ENCODE results near the gene COL27A1. TPM values are rescaled to one million over a fixed set of nuclear protein-coding genes. Genes with fewer than 3 reads are reported as not detected.

The COL27A1 gene
- total RNA-seq, 3 donors from 2014 or later: 3.1 to 13.6 (median 4.0) TPM

- H3K36me3 ChIP-seq (ENCODE audit: low read depth): no peaks in the 10 kb centered on the region
Observed at GRCh38 chr9:114272739-114273431, 117.5 kb downstream of the COL27A1 start.

GRCh38 chr9:114273461-114273881, 118.1 kb downstream of the COL27A1 start:
- no peaks in the 10 kb centered on the region for H3K9me3 ChIP-seq
- no peak for ATAC-seq
- no peaks in the 10 kb centered on the region for H3K36me3 ChIP-seq (ENCODE audit: low read depth)
- no peaks in the 10 kb centered on the region for H3K4me1 ChIP-seq (ENCODE audit: low read depth)
- no peak for DNase-seq
- no peak for TF ChIP-seq CTCF (IDR thresholded peaks at IDR 0.05)
- intact Hi-C loops (cut with DNase I, micrococcal nuclease): loop anchor here in 1 of 2 donors (5.0 kb wide), 1 partner anchor 121 kb away; no protein-coding TSS in a partner anchor
- no peak overlapping the region for H3K4me3 ChIP-seq

More at GRCh38 chr9:114272739-114273431, 117.5 kb downstream of the COL27A1 start:
- Histone ChIP-seq H3K9me3 (no peaks in the 10 kb centered on the region), H3K4me1 (ENCODE audit: low read depth) (no peaks in the 10 kb centered on the region), H3K4me3 (no peak overlapping the region)
- no peak for DNase-seq
- intact Hi-C loops (cut with DNase I, micrococcal nuclease): loop anchor here in 1 of 2 donors (5.0 kb wide), 1 partner anchor 121 kb away; no protein-coding TSS in a partner anchor
- no peak for ATAC-seq
- TF ChIP-seq CTCF (IDR thresholded peaks at IDR 0.05): no peak

GRCh38 chr9:114274217-114274616, 118.9 kb downstream of the COL27A1 start:
- no peak for ATAC-seq
- no peaks in the 10 kb centered on the region for H3K4me1 ChIP-seq (ENCODE audit: low read depth)
- intact Hi-C loops (cut with DNase I, micrococcal nuclease): loop anchor here in 1 of 2 donors (5.0 kb wide), 1 partner anchor 122 kb away; no protein-coding TSS in a partner anchor

GRCh38 chr9:114275246-114276004, 120.1 kb downstream of the COL27A1 start:
- Histone ChIP-seq H3K4me1 (ENCODE audit: low read depth) (no peaks in the 10 kb centered on the region), H3K36me3 (ENCODE audit: low read depth) (no peaks in the 10 kb centered on the region), H3K9me3 (no peaks in the 10 kb centered on the region), H3K4me3 (no peak overlapping the region)
- DNase-seq (peak in 1 of 3 donors; percentile 23), ATAC-seq (no peak)
- TF ChIP-seq CTCF (IDR thresholded peaks at IDR 0.05): no peak
- intact Hi-C loops (cut with DNase I, micrococcal nuclease): no loop called here

More at GRCh38 chr9:114274217-114274616, 118.9 kb downstream of the COL27A1 start:
- H3K9me3 ChIP-seq: no peaks in the 10 kb centered on the region
- no peak for TF ChIP-seq CTCF (IDR thresholded peaks at IDR 0.05)
- no peak for DNase-seq
- no peaks in the 10 kb centered on the region for H3K36me3 ChIP-seq (ENCODE audit: low read depth)
- H3K4me3 ChIP-seq: no peak overlapping the region

GRCh38 chr9:114276908-114277821, 121.8 kb downstream of the COL27A1 start:
- intact Hi-C loops (cut with DNase I, micrococcal nuclease): no loop called here
- TF ChIP-seq CTCF (IDR thresholded peaks at IDR 0.05): no peak
- ATAC-seq (peak; percentile 15), DNase-seq (peak in 1 of 3 donors; percentile 36)
- Histone ChIP-seq H3K4me1 (ENCODE audit: low read depth) (no peaks in the 10 kb centered on the region), H3K9me3 (no peaks in the 10 kb centered on the region), H3K36me3 (ENCODE audit: low read depth) (no peaks in the 10 kb centered on the region), H3K4me3 (no peak overlapping the region)
